Fibroblast of skin of right quadriceps (primary cell): ENCODE measurements around the gene IGF2BP3.

Source experiments
- DNase-seq: peaks from one replicate; pipeline ENCODE4 v3.0.0-alpha.2; 2013

Gene IGF2BP3

GRCh38 chr7:23291957-23292560 lies 178.2 kb downstream of the IGF2BP3 start:
- DNase-seq, result no peak

- no peak for DNase-seq
Measured at GRCh38 chr7:23290993-23291392, 179.3 kb downstream of the IGF2BP3 start.

- DNase-seq, result no peak
Measured at GRCh38 chr7:23287612-23288011, 182.7 kb downstream of the IGF2BP3 start.

- no peak for DNase-seq
Measured at GRCh38 chr7:23285657-23286646, 184.3 kb downstream of the IGF2BP3 start.

GRCh38 chr7:23284871-23285270 lies 185.4 kb downstream of the IGF2BP3 start:
- DNase-seq, result no peak

GRCh38 chr7:23283086-23283485 lies 187.2 kb downstream of the IGF2BP3 start:
- no peak for DNase-seq

GRCh38 chr7:23279819-23280525 lies 190.3 kb downstream of the IGF2BP3 start:
- DNase-seq, result no peak

GRCh38 chr7:23277359-23277989 lies 192.8 kb downstream of the IGF2BP3 start:
- peak; percentile 63 for DNase-seq

- DNase-seq, result no peak
Measured at GRCh38 chr7:23276947-23277346, 193.3 kb downstream of the IGF2BP3 start.

GRCh38 chr7:23276376-23276775 lies 193.9 kb downstream of the IGF2BP3 start:
- DNase-seq, result peak; percentile 18

- no peak for DNase-seq
Measured at GRCh38 chr7:23275912-23276311, 194.4 kb downstream of the IGF2BP3 start.

GRCh38 chr7:23273141-23273599 lies 197.1 kb downstream of the IGF2BP3 start:
- DNase-seq, result peak; percentile 78

GRCh38 chr7:23272275-23272674 lies 198.0 kb downstream of the IGF2BP3 start:
- no peak for DNase-seq

GRCh38 chr7:23268746-23269145 lies 201.5 kb downstream of the IGF2BP3 start:
- no peak for DNase-seq

- DNase-seq, result no peak
Measured at GRCh38 chr7:23268167-23268566, 202.1 kb downstream of the IGF2BP3 start.

GRCh38 chr7:23267357-23267756 lies 202.9 kb downstream of the IGF2BP3 start:
- no peak for DNase-seq

- DNase-seq, result no peak
Measured at GRCh38 chr7:23266918-23267317, 203.4 kb downstream of the IGF2BP3 start.

- DNase-seq, result no peak
Measured at GRCh38 chr7:23264916-23265458, 205.3 kb downstream of the IGF2BP3 start.

GRCh38 chr7:23261843-23262452 lies 208.3 kb downstream of the IGF2BP3 start:
- peak; percentile 58 for DNase-seq

- no peak for DNase-seq
Measured at GRCh38 chr7:23260371-23260770, 209.9 kb downstream of the IGF2BP3 start.
